Hepatocyte (in vitro differentiated cells): Measurements from ENCODE around the gene CAMKK2.

ENCODE experiments used
- CTCF ChIP-seq: fragments of 200-600 bp; sonication (generic); IDR thresholded peaks from 2 replicates; pipeline ENCODE4 v1.5.1; 2016; ENCODE audit warnings: antibody characterized with exemption, mild to moderate bottlenecking; ENCODE audit not compliant: poor library complexity
- EZH2 ChIP-seq: fragments of 200-600 bp; sonication (generic); IDR thresholded peaks from 2 replicates; pipeline ENCODE4 v1.6.1; 2016; ENCODE audit warnings: antibody characterized with exemption, mild to moderate bottlenecking, borderline replicate concordance
- EZH2phosphoT487 ChIP-seq: fragments of 200-600 bp; sonication (generic); IDR thresholded peaks from one replicate; pipeline ENCODE4 v1.6.1; 2018; ENCODE audit warnings: antibody characterized with exemption, mild to moderate bottlenecking, low read depth, moderate library complexity; ENCODE audit not compliant: unreplicated experiment, severe bottlenecking

- no peak for TF ChIP-seq CTCF
- TF ChIP-seq EZH2phosphoT487 = no peak
- no peak for TF ChIP-seq EZH2
Measured at GRCh38 chr12:121246893-121247557, 49.5 kb downstream of the CAMKK2 start.
